GM18858 (cell line): ENCODE results near the gene PPP1R14D.

Experiments
- ATAC-seq: cut with Tn5 transposase; IDR thresholded peaks from one replicate; pipeline ENCODE4 v1.9.1; 2021; ENCODE audit not compliant: unreplicated experiment

PPP1R14D gene

DNA sequence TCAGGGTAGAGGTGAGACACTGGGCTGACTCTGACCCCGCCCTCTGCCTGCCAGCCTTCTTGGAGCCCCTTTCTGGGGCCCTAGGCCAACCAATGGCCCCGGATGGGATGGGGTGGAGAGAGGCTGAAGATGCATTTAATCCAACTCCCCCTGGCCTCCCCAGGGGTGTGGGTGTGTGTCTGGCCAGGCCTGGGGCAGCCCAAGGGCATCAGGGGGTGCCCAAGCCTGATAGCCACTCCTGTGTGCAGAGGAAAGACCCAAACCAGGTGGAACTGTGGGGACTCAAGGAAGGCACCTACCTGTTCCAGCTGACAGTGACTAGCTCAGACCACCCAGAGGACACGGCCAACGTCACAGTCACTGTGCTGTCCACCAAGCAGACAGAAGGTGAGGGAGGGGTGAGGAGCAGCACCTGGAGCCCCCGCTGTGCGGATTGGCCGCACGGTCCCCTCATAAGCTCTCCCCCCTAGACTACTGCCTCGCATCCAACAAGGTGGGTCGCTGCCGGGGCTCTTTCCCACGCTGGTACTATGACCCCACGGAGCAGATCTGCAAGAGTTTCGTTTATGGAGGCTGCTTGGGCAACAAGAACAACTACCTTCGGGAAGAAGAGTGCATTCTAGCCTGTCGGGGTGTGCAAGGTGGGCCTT lies 24.9 kb upstream of the PPP1R14D start:
- no peak for ATAC-seq

DNA sequence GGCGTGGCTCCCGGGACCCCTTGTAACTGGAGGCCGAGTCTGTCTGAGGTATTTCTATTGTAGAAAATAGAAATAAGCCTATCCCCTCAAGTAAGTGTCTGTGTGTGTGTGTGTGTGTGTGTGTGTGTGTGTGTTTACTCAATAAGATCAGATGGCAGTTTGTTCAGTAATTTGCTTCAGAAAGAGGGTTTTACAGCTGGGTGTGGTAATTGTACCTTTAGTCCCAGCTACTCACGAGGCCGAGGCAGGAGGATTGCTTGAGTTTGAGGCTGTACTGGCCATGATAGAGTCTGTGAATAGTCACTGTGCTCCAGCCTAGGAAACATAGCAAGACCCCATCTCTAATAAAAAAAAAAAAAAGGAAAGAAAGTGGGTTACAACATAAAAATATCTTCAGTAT lies 24.0 kb upstream of the PPP1R14D start:
- no peak for ATAC-seq

DNA sequence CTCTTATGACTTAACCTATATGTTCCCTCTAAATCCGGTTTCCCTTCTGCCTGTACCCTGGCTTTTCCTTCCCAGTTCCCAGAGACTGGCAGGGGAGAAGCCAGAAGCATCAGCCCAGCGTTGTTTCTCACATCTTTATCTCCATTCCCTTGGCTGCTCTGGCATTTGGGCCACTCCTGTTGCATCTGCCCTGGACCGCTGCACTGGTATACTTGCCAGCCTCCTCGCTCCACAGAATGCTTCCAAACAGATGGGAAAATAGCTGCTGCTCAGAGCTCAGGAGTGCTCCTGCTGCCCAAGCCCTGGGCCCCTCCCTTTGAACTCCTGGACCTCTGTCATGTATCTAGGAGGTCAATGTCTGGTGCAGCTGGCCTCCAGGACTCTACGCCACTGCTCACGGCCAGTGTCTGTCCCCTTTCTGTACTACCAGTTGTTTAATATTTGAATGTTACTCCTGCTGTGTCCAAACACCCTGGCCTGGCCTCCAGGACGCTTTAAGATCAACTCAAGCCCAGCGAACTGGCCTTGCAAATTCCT lies 22.1 kb upstream of the PPP1R14D start:
- no peak for ATAC-seq

DNA sequence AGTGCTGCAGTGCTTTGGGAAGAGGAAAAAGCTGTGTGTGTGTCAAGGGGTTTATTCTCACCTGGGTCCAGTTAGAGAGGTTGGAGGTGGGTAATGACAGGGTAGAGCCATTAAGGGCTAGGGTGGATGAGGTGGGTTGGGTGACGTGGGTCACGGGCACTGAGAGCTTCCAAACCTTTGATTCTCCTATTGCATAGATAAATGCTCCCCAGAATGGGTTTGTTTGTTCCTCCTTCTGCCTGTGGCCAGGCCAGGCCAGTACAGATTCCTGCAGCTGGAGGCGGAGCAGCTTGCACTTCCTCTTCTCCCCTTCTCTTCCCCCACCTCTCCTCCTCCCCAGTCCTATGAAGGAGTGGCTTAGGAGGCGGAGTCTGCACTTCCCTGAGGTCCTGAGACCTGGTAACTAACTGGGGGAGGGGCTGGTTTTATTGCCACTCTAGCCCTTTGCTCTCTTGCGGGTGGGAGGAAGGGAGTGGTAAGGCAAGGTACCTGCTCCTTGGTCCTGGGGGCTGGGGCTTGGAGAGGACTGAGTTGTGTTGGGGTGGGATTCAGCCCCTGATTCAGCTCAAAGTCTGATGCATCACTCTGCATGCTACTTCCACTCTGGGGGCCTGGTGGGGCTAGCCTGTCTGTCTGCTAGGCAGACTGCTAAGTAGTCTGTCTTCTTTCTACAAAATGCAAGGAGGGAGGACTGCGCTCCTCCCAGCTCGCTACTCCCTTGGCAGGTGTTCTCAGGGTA lies 18.9 kb upstream of the PPP1R14D start:
- no peak for ATAC-seq

DNA sequence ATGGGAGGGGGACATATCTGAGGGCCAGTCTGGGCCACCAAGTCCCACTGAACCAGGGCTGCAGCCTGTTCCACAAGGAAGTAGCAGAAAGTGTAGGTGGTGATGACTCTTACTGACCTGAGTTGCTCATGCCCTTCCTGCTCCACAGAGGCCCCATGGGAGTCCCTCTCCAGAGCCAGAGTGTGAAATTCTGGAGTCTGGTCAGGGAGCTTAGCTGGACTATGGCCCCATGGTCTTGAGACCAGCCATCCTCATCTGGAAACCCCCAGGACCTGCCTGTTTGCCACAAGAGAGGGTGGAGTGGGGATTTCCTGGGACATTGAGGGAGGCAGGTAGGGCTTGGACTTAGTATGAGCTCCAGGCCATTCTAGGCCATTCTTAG lies 18.3 kb upstream of the PPP1R14D start:
- no peak for ATAC-seq

DNA sequence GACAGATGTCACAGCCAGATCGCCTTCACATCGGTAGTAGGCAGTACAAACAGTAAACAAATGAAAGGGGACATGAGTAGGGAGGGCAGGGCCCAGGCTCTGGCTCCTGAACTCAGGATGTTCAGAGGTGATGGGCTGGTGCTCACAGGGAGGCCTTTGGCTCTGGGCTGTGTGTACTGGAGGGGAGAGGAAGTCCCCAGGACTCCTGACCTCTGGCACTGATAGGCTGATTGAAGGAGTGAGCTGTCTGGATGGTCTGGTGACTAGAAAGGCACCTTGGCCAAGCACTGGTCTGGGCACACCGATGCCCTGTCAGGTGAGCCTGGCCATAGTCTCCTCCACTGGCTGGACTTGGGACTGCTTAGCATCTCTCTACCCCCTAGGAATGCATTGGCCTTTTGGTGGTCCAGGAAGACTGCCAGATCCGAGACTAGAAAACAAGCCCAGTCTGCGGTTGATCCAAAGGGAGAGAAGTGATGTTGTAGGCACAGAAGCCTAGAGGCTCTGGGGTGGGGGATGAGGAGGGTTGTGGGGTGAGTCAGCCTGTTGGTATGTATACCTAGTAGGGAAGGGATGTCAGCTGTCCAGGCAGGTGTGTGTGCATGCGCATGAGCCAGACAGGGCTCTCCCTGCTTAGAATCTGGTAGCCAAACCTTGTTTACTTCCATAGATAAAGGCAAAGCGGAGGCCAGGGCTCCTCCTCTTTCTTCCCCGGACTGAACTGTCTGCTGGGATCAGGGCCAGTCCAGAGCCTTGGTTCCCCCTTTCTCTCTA lies 17.2 kb upstream of the PPP1R14D start:
- no peak for ATAC-seq

DNA sequence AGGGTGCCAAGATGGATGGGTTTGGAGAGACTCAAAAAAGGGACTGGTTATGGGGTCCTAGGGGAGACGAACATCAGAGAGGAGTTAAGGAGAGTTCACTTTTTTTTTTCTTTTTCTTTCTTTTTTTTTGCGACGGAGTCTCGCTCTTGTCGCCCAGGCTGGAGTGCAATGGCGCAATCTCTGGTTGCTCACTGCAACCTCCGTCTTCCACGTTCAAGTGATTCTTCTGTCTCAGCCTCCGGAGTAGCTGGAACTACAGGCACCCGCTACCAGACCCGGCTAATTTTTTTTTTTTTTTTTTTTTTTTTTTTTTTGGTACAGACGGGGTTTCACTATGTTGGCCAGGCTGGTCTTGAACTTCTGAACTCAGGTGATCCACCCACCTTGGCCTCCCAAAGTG lies 16.5 kb upstream of the PPP1R14D start:
- no peak for ATAC-seq

DNA sequence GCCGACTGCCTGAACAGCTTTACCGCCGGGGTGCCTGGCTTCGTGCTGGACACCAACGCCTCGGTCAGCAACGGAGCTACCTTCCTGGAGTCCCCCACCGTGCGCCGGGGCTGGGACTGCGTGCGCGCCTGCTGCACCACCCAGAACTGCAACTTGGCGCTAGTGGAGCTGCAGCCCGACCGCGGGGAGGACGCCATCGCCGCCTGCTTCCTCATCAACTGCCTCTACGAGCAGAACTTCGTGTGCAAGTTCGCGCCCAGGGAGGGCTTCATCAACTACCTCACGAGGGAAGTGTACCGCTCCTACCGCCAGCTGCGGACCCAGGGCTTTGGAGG lies 16.2 kb upstream of the PPP1R14D start:
- ATAC-seq = no peak

DNA sequence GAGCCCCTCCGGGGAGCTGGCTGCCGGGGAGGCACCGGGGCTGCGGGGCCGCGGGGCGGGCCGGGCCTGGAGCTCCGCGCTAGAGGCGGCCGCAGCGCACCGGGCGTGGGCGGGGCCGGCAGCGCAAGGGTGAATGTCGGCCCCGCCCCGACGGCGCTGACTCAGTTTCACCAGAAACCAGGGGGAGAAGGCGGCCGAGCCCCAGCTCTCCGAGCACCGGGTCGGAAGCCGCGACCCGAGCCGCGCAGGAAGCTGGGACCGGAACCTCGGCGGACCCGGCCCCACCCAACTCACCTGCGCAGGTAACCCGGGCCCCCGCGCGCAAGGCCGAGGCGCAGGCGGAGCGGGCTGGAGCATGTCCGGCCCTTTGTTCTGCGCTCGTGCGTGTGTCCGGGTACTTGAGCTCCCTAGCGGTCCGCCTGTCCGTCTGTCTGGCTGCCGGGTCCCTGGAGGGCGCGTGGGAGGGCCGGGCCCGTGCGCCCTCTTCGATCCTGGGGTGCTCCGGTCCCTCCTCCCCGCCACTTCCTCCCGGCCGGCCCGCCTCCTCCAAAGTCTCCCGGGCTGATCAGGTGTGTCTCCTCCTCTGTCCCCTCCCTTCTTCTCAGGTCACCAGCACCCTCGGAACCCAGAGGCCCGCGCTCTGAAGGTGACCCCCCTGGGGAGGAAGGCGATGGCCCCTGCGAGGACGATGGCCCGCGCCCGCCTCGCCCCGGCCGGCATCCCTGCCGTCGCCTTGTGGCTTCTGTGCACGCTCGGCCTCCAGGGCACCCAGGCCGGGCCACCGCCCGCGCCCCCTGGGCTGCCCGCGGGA lies 15.6 kb upstream of the PPP1R14D start, which contains the start of gene SPINT1:
Gene SPINT1 (plus strand): TSS at position 164 of the 811 bp plus-strand sequence. CDS start 507 bp downstream, at position 671.
- no peak for ATAC-seq

GRCh38 chr15:40843261-40843884 lies 14.9 kb upstream of the PPP1R14D start:
- ATAC-seq = no peak

DNA sequence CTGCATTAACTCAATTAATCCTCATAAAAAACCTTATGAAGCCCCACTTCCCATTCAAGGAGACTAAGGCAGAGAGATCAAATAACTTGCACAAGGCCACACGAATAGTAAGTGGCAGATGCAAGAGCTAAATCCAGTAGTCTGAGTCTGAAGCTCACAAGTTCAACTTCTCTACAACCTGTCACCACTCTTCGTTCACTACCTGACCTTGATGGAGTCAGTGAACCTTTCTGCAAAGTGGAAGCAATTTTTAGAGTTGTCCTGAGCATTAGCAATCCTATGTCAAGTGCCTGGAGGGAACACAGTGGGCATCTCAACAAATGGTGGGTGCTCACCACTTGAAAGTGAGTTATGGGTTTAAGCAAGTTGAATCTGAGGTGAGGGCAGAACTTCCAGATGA lies 13.2 kb upstream of the PPP1R14D start:
- ATAC-seq = no peak

GRCh38 chr15:40838756-40839155 lies 10.2 kb upstream of the PPP1R14D start:
- no peak for ATAC-seq

DNA sequence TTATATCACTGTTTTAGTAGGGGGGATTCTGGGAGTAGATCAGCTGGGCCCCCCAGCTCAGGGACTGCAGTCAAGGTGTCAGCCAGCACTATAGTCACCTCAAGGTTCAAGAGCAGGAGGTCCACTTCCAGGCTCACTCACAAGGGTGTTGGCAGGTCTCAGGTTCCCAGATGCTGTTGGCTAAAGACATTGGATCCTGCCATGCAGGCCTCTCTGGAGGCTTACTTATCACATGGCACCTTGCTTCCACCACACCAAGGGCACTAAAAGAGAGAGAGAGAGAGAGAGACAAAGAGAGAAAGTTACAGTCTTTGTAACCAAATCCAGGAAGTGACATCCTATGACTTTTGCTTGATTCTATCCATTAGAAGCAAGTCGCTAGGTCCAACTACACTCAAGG lies 7.5 kb upstream of the PPP1R14D start:
- ATAC-seq = no peak

DNA sequence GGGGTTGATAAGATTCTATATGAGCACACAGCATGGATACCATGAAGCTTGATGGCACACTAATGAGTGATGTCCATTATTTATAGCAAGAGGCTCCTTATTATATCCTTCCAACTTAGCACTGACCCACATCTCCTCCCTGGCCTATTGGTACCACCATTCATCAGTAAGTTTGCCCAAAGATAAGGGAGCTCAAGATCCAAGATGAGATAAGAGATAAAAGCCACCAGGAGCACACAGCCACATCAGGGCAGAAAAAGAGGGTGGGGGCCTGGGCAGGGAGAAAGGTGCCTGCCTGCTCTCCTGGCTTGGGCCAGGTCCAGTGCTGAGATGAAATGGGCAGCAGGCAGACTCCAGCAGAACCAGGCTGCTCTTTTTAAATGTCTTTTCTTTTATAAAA lies 4.4 kb upstream of the PPP1R14D start:
- ATAC-seq = no peak

DNA sequence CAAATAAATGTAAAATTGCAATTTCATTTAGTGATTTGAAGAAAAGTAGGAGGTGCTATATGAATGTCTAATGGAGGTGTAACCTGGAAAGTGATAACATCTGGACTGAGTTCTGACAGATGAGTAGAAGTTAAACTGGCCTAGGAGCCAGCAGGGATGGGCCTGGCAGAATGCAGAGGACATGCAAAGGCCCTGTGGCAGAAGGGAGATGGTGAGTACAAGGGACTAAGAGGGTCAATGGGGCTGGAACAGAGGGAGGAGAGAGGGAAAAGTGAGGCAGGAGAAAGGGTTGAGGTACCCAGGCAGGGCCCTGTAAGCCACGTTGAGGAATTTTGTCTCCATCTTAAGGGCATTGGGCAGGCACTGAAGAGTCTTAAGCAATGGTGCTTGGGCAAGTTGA lies 3.4 kb upstream of the PPP1R14D start:
- ATAC-seq = no peak

DNA sequence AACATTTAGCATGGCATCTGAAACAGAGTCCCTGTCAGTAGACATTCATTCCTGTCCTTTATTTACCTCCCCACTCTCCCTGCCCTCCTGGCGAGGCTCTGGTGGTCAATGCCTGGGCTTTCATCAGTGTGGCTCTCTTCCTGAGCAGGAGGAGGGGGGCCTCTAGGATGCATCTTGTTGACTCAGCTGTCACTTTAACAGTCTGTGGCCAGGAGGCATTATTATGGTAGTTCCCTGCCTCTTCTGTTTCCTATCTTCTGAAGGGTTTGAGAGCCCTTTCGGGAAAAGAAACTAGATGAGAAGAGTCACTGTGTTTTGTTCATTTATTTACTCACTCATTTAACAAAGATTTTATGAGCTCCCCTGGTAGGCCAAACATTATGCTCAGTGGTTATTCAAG lies 2.4 kb upstream of the PPP1R14D start:
- ATAC-seq = no peak

- ATAC-seq = no peak
Measured at GRCh38 chr15:40829115-40829514, 607 bp upstream of the PPP1R14D start.

GRCh38 chr15:40826423-40827075 lies 2.0 kb downstream of the PPP1R14D start:
- ATAC-seq = no peak

DNA sequence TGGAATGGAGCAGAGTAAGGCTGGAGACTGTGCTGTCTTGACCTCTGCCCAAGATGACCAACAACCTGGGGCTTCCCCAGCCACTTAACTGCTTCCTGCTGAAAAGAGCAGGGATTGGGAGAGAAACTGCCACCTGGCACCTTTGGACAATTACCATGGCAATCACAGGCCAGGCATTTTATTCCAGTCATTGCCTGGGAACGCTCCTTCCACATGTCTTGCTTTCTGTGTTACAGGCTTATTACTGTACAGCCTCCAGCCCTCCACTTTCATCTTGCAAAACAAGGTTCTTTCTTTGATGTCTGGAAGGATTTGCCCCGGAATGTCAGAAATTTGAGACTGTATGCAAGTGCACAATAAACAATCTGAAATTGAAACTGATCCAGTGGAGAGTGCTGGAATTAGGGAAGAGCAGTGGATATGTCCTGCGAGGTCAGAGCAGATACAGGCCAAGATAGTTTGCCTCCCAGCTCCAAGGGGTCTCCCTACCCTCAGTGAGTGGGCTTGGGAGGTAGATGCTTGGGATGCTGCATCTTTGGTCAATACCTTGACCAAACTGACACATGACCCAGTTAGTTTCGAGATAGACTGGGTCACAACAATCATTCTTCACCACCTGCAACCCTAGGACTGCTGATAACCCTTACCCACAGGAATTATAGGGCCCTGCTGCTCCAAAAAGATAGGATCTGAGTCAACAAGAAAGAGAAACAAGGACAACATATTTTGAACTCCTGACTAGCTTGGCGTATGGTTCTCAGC lies 2.7 kb downstream of the PPP1R14D start:
- ATAC-seq = no peak
